Rectal smooth muscle tissue (tissue), 1 donor: ENCODE results near the gene PHEX.

ENCODE experiments used
- H3K27ac ChIP-seq: one replicate; pipeline ENCODE4 v1.7.0; 2013; ENCODE audit warnings: low read depth, low read length, inconsistent platforms
- H3K27me3 ChIP-seq: one replicate; pipeline ENCODE4 v1.7.0; 2013; ENCODE audit warnings: low read length; ENCODE audit not compliant: control insufficient read depth, insufficient read depth
- H3K36me3 ChIP-seq: one replicate; pipeline ENCODE4 v1.7.0; 2013; ENCODE audit warnings: low read length; ENCODE audit not compliant: control insufficient read depth, insufficient read depth
- H3K4me1 ChIP-seq: one replicate; pipeline ENCODE4 v1.7.0; 2013; ENCODE audit warnings: low read length; ENCODE audit not compliant: control insufficient read depth, insufficient read depth
- H3K4me3 ChIP-seq: one replicate; pipeline ENCODE4 v1.7.0; 2013; ENCODE audit warnings: low read length
- H3K9ac ChIP-seq: one replicate; pipeline ENCODE4 v1.7.0; 2013; ENCODE audit warnings: low read length

PHEX gene

DNA sequence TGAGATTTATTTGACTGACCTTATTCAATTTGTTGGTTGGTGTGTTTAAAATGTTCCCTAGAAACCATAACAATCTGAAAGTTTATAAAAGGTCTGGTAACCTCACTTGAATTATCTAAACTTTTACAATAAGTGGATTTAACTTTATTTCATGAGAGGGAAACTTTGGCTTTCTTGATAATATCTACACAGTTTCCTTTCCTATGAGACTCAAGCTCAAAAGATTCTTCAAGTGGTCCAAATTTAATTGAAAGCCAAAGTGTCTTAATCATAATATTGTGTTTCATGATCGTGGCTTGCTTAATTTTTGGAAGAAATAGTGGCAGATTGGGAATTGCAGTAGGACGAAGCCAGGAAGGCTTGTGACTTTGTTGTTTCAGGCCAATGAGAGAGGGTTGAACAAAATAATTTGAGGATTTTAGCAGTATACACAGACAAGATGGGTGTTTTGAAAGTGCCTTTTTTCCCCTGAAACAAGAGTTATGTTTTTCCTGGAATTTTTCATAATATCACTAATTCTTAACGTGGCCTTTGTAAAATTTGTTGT lies 55.0 kb downstream of the PHEX start:
- Histone ChIP-seq H3K27me3 (no peaks in the 10 kb centered on the region), H3K9ac (no peak overlapping the region), H3K36me3 (no peaks in the 10 kb centered on the region), H3K4me3 (no peak overlapping the region), H3K27ac (no peak overlapping the region), H3K4me1 (no peaks in the 10 kb centered on the region)

DNA sequence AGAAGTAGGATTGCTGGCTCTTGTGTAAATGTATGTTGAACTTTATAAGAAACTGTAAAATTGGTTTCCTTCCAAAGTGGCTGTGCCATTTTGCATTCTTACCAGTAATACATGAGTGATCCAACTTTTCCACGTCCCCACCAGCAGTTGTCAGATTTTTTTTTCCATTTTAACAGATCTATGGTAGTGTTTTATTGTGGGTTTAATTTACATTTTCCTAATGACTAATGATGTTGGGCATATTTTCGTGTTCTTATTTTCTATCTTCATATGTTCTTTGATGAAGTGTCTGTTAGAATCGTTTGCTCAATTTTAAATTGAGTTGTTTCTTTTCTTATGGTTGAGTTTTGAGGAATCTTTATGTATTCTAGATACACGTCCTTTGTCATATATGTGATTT lies 56.2 kb downstream of the PHEX start:
- H3K27me3 ChIP-seq: no peaks in the 10 kb centered on the region
- no peaks in the 10 kb centered on the region for H3K4me1 ChIP-seq
- H3K4me3 ChIP-seq: no peak overlapping the region
- H3K9ac ChIP-seq: no peak overlapping the region
- H3K27ac ChIP-seq: no peak overlapping the region
- no peaks in the 10 kb centered on the region for H3K36me3 ChIP-seq

DNA sequence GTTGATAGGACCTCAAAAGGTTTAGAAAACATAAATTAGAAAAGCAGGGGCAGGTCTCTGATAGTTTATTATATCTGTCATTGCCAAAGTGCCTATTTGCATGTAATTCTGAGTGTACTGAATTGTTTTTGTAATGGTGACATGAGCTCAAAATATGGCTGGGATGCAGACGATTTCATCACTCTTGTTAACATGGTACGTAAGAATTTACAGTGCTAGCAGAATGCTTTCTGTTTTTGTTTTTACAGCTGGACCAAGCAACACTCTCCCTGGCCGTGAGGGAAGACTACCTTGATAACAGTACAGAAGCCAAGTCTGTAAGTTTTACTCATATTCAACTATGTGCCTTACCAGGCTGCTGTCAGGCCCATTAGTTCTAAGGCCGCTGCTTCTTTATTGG lies 58.1 kb downstream of the PHEX start:
- Histone ChIP-seq H3K4me1 (no peaks in the 10 kb centered on the region), H3K4me3 (no peak overlapping the region), H3K27ac (no peak overlapping the region), H3K9ac (no peak overlapping the region), H3K36me3 (no peaks in the 10 kb centered on the region), H3K27me3 (no peaks in the 10 kb centered on the region)

DNA sequence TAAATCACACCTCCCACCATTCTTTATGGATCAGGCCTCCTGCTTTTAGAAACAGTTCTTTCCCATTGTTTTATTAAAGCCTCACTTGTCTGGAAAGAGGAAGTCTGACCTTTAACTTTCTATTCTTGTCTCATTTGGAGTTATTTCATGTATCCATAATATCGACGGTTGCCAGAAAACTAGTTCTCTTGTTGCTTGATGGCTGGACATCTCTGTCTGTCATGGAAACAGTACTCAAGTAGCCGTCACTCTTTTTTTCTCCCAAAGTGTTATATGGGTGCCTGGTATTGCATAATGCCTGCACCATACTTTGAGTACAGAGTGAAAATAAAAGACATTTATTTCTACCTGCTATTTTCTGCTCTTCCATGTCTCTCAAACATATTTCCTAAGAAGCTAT lies 61.4 kb downstream of the PHEX start:
- Histone ChIP-seq H3K4me1 (peaks cover 3% of the 10 kb centered on the region), H3K36me3 (no peaks in the 10 kb centered on the region), H3K27ac (no peak overlapping the region), H3K27me3 (no peaks in the 10 kb centered on the region), H3K9ac (no peak overlapping the region), H3K4me3 (no peak overlapping the region)

DNA sequence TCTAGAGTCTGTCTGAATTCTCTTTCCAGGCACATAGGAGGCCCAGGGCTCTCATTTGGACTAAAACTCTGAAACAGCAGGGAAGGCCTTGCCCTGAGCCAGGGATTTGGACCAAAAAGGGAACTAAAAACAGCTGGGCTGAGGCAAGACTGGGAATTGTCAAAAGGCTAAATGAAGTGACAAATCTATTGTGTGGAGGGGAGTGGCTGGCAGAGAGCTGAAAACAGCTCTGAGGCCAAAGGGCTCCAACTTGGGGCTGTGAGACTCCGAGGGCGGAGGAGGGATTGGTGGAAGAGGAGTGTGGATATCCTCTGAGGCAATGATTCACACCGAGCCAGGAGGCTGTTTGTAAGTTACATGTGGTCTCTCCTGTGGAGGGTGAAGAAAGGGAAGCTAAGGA lies 63.2 kb downstream of the PHEX start:
- no peaks in the 10 kb centered on the region for H3K27me3 ChIP-seq
- H3K4me1 ChIP-seq: peaks cover 3% of the 10 kb centered on the region
- no peaks in the 10 kb centered on the region for H3K36me3 ChIP-seq
- no peak overlapping the region for H3K9ac ChIP-seq
- H3K27ac ChIP-seq: peak overlapping the region; percentile 11
- H3K4me3 ChIP-seq: no peak overlapping the region

DNA sequence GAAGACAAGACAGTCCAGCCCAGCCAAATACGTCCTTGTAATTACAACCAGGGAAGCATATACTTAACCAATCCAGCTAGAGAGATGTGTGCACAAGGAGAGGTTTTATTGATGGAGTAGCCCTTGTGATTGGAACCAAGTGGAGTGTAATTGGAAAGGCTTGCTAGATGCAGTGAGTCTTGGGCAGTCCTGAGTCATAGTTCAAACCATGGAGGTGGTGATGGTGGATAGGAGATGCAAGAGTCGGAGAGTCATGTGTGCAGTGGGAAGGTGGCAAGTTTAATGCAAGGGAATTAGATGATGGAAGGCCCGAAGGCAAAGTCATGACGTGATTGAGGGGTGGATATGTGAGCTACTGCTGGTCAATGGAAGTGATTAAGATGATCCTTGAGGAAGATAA lies 63.7 kb downstream of the PHEX start:
- Histone ChIP-seq H3K9ac (no peak overlapping the region), H3K36me3 (no peaks in the 10 kb centered on the region), H3K4me3 (no peak overlapping the region), H3K4me1 (peaks cover 3% of the 10 kb centered on the region), H3K27me3 (no peaks in the 10 kb centered on the region), H3K27ac (no peak overlapping the region)

DNA sequence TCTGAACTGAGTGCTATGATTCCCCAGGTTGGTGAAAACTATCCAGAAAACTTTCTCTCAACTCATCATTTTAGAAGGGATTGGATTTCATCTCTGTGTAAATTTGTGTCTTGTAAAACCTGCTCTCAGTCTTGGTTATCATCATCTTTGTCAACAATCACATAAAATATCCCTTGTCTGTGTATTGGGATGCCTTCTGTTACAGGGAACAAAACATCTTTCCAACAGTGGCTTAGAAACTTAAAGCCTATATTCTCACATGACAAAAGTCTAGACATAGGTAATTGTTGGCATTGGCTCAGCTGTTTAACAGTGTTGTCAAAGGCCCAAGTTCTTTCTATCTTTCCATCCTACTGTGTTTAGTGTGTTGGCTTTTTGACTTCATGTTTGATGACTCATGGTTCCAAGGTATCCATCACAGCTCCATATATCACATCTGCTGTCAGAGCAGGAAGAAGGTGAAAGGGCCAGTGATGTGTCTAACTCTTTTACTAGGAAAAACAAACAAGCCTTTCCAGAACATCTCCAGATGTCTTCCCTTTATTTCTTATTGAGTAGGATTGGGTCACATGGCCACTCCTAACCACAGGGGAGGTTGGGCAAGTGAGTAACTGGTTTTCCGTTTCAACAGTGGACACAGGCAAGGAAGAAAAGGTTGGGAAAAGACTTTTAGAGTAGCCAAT lies 65.0 kb downstream of the PHEX start:
- no peak overlapping the region for H3K9ac ChIP-seq
- H3K36me3 ChIP-seq: no peaks in the 10 kb centered on the region
- peak overlapping the region; percentile 30 for H3K27ac ChIP-seq
- no peaks in the 10 kb centered on the region for H3K27me3 ChIP-seq
- peaks cover 3% of the 10 kb centered on the region for H3K4me1 ChIP-seq
- no peak overlapping the region for H3K4me3 ChIP-seq

DNA sequence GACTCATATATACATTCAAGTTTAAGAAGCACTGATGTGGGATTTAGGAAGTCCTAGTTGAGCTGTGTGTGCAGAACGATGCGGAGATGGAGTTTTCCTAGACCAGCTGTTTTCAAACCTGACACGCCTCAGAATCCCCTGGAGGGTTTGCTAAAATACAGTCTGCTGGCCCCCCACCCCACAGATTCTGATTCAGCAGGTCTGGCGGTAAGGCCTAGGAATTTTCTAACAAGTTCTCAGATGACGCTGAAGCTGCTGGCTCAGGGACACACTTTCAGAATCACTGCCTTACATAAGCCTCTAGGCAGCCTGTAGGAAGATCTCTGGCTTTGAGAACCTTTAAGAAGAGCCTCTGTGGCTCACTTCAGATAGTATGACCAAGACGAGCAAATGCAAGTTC lies 73.1 kb downstream of the PHEX start:
- Histone ChIP-seq H3K27ac (no peak overlapping the region), H3K9ac (no peak overlapping the region), H3K4me3 (no peak overlapping the region), H3K27me3 (no peaks in the 10 kb centered on the region), H3K4me1 (no peaks in the 10 kb centered on the region), H3K36me3 (no peaks in the 10 kb centered on the region)

DNA sequence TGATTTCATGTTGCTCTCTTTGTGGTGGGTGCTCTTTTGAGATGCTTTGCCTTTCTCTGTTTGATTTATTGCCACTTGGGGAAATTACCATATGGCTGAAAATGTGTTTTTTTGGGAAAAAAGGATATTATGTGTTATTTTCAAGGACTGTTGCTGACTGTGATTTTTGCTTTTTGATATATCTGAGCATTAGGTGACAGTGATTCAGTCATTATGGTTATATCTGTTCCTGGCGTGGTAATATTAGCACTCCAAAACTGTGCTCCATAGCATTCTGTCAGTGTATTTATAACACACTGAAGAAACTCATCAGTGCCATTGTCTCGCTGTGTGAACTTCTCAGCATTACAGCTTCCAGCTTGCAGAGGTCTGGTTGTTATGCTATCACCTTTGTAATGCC lies 73.8 kb downstream of the PHEX start:
- no peak overlapping the region for H3K9ac ChIP-seq
- no peak overlapping the region for H3K27ac ChIP-seq
- H3K4me3 ChIP-seq: no peak overlapping the region
- H3K36me3 ChIP-seq: no peaks in the 10 kb centered on the region
- H3K27me3 ChIP-seq: no peaks in the 10 kb centered on the region
- no peaks in the 10 kb centered on the region for H3K4me1 ChIP-seq

DNA sequence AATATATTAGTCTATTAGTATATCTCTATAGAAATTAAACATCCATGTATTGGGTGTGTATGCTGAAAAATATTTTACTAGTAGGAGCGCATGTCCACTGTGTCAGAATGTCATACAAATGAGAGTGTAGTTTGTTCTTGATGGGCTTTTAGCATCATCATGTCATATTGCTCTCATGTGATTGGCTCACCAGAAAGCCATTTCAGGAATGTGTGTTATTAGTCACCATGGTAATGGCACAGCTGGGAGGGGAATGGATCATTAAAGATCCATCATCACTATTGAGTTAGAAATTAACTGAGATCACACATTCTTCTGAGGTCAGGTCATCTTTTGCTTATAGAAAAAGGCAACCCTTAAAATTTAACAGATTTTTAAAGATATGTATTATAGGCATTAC lies 77.3 kb downstream of the PHEX start:
- Histone ChIP-seq H3K4me1 (no peaks in the 10 kb centered on the region), H3K27me3 (no peaks in the 10 kb centered on the region), H3K36me3 (no peaks in the 10 kb centered on the region), H3K27ac (no peak overlapping the region), H3K4me3 (no peak overlapping the region), H3K9ac (no peak overlapping the region)

DNA sequence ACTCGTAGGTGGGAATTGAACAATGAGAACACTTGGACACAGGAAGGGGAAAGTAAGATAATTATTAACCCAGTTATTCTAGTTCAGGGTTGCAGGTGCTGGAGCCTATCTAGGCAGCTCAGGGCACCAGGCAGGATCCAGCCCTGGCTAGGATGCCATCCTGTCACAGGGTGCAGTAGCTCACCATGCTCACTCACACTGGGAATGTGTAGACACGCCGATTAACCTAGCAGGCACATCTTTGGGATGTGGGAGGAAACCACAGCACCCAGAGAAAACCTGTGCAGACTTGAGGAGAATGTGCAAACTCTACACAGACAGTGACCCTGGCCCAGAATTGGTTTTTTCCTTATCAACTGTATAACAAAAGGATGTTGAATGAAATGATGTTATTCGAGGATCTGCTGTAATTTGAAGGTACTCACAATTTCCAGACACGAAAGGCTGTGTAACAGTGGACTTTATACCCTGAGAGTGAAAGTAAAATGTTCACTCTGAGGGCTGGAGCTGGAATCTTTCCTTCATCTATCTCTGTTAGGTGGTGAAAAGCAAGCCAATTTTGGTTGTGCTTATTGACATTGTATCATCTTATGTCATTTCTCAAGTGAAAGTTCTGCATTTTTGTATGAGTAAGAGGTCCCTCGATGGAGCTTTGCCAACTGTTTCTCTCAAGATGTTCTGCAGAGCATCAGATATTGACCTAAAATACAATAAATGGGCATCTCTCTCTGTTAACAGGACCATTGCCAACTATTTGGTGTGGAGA lies 78.8 kb downstream of the PHEX start:
- H3K27ac ChIP-seq: no peak overlapping the region
- H3K9ac ChIP-seq: no peak overlapping the region
- H3K4me3 ChIP-seq: no peak overlapping the region
- H3K36me3 ChIP-seq: no peaks in the 10 kb centered on the region
- no peaks in the 10 kb centered on the region for H3K27me3 ChIP-seq
- H3K4me1 ChIP-seq: no peaks in the 10 kb centered on the region

DNA sequence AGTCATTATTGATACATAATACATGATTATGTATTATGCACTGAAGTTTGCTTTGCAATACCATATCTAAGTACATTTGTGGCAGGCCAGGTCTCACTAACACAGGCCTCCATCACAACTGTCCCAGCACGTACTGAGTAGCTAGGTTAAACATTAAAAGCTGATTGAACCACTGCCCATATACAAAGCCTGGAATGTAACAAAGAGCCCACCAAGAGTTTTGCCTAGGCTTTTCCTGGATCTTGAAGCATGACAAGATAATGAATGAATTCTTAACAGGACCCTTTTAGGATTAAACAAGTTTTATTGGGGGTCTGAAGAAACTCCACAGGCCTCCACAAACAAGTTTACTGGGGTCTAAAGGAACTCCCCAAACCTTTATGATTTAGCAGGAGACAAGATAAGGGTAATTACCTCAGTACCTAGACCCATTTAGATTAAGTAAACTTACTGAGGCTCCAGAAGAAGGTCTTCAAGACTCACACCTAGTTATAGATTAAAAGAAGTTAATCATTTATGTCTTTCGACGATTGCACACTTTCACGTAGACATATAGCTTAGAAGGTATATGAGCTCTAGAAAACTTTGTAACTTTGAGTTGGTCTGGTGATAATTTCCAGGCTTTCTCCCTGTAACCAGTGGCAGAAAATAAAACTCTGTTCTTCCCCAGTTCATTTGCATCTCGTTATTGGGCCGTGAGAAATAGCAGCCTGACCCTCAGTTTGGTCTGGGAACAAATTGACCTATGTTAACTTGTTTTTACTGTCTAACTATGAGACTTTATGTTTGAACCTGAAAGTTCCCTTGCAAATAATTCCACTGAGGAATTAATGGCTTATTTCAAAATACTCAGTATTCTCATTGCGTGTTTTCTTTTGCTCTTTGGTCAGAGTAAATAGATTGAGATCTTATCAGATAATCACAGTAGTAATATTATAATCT lies 84.8 kb downstream of the PHEX start:
- Histone ChIP-seq H3K27ac (no peak overlapping the region), H3K9ac (no peak overlapping the region), H3K4me3 (no peak overlapping the region), H3K27me3 (no peaks in the 10 kb centered on the region), H3K4me1 (no peaks in the 10 kb centered on the region), H3K36me3 (no peaks in the 10 kb centered on the region)
